HEK293T (cell line): Measurements from ENCODE around the gene ABCC10.

Experiments used
- CTCF ChIA-PET: fragments of 350-600 bp; formaldehyde crosslinking; extraction: SDS; loops from one replicate; lab custom pipeline; 2021; ENCODE audit warnings: antibody characterized with exemption, inconsistent platforms; lab: Yijun Ruan, JAX
- POLR2A ChIA-PET: fragments of 350-600 bp; formaldehyde crosslinking; extraction: SDS; loops from one replicate; lab custom pipeline; 2020; ENCODE audit warnings: antibody characterized with exemption, inconsistent platforms; lab: Yijun Ruan, JAX
- DNase-seq: peaks from one replicate; pipeline ENCODE4 v3.0.0; 2012; ENCODE audit warnings: mixed read lengths; ENCODE audit errors: extremely low spot score
- ARNT ChIP-seq: fragments of 450-650 bp; IDR thresholded peaks from 2 replicates; pipeline ENCODE4 v1.6.1; 2017; ENCODE audit warnings: mild to moderate bottlenecking
- BHLHE40 ChIP-seq: fragments of 450-650 bp; IDR thresholded peaks from 2 replicates; pipeline ENCODE4 v1.6.1; 2016; ENCODE audit warnings: mild to moderate bottlenecking, moderate library complexity, borderline replicate concordance
- CTBP1 ChIP-seq: fragments of 450-650 bp; IDR thresholded peaks from 2 replicates; pipeline ENCODE4 v1.6.1; 2016; ENCODE audit warnings: borderline replicate concordance
- ELF4 ChIP-seq: fragments of 450-650 bp; IDR thresholded peaks from 2 replicates; pipeline ENCODE4 v1.6.1; 2017; ENCODE audit warnings: antibody characterized with exemption
- FOXA1 ChIP-seq: fragments of 450-650 bp; IDR thresholded peaks from 2 replicates; pipeline ENCODE4 v1.6.1; 2016; ENCODE audit warnings: mild to moderate bottlenecking
- FOXK2 ChIP-seq: fragments of 450-650 bp; IDR thresholded peaks from 2 replicates; pipeline ENCODE4 v1.6.1; 2016; ENCODE audit warnings: mild to moderate bottlenecking
- FOXM1 ChIP-seq: fragments of 450-650 bp; IDR thresholded peaks from 2 replicates; pipeline ENCODE4 v1.6.1; 2017; ENCODE audit warnings: mild to moderate bottlenecking, borderline replicate concordance
- HDGF ChIP-seq: fragments of 450-650 bp; IDR thresholded peaks from 2 replicates; pipeline ENCODE4 v1.6.1; 2017; ENCODE audit warnings: antibody characterized with exemption, borderline replicate concordance
- L3MBTL2 ChIP-seq: fragments of 450-650 bp; conservative IDR thresholded peaks from 2 replicates; pipeline ENCODE4 v1.6.1; 2016; ENCODE audit warnings: mild to moderate bottlenecking
- LEF1 ChIP-seq: fragments of 450-650 bp; IDR thresholded peaks from 2 replicates; pipeline ENCODE4 v1.6.1; 2017; ENCODE audit warnings: mild to moderate bottlenecking, borderline replicate concordance
- NFRKB ChIP-seq: fragments of 450-650 bp; IDR thresholded peaks from 2 replicates; pipeline ENCODE4 v1.6.1; 2016; ENCODE audit warnings: mild to moderate bottlenecking, moderate library complexity
- SP1 ChIP-seq: fragments of 450-650 bp; IDR thresholded peaks from 2 replicates; pipeline ENCODE4 v1.6.1; 2017
- SUZ12 ChIP-seq: fragments of 450-650 bp; IDR thresholded peaks from 2 replicates; pipeline ENCODE4 v1.6.1; 2016; ENCODE audit warnings: mild to moderate bottlenecking
- TARDBP ChIP-seq: fragments of 450-650 bp; IDR thresholded peaks from 2 replicates; pipeline ENCODE4 v1.6.1; 2016
- ZNF384 ChIP-seq: fragments of 450-650 bp; IDR thresholded peaks from 2 replicates; pipeline ENCODE4 v1.6.1; 2016
- TF ChIP-seq, protein P1 (sequence below): fragments of 450-650 bp; IDR thresholded peaks from 2 replicates; pipeline ENCODE4 v1.6.1; 2016

ABCC10 gene

GRCh38 chr6:43436577-43437282, 9.4 kb downstream of the ABCC10 start:
- ChIA-PET POLR2A (interaction anchor here (1.2 to 3.3 kb wide), 2 partner anchors 9 to 71 kb away, joined by 3 to 18 read pairs; partner anchors contain the start of gene ABCC10), CTCF (interaction anchor here (0.6 to 1.5 kb wide), 2 partner anchors 70 to 322 kb away, joined by 3 read pairs; no protein-coding TSS in a partner anchor)

DNA sequence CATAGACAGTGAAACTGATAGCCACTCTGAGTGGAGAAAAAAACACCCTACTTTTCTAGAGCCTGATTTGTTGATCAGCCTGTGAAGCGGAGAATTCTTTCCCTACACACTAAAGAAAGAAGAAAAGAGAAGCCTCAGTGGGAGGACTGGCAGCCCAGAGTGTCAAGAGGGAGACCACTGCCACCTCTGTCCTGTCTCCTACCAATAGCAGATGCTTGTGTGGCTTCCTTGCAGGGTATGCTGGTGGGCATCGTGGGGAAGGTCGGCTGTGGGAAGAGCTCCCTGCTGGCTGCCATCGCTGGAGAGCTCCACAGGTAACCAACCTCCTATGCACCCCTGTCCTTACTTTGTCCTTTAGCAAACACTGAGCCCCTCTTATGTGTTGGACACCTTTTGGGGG, 10.4 kb downstream of the ABCC10 start:
- DNase-seq, result no peak
- CTCF ChIA-PET, result interaction anchor here (1.5 kb wide), 1 partner anchor 69 kb away, joined by 3 read pairs; no protein-coding TSS in a partner anchor
- TF ChIP-seq HDGF (no peak), CTBP1 (no peak), FOXK2 (no peak), TARDBP (no peak), L3MBTL2 (no peak), SUZ12 (no peak), FOXM1 (no peak), ZNF384 (no peak), FOXA1 (no peak), ARNT (no peak), NFRKB (no peak), BHLHE40 (no peak), SP1 (no peak), LEF1 (no peak), ELF4 (no peak)
- TF ChIP-seq, protein P1, sequence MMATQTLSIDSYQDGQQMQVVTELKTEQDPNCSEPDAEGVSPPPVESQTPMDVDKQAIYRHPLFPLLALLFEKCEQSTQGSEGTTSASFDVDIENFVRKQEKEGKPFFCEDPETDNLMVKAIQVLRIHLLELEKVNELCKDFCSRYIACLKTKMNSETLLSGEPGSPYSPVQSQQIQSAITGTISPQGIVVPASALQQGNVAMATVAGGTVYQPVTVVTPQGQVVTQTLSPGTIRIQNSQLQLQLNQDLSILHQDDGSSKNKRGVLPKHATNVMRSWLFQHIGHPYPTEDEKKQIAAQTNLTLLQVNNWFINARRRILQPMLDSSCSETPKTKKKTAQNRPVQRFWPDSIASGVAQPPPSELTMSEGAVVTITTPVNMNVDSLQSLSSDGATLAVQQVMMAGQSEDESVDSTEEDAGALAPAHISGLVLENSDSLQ, result no peak
- POLR2A ChIA-PET, result interaction anchor here (0.8 to 3.3 kb wide), 2 partner anchors 10 to 191 kb away, joined by 3 to 18 read pairs; partner anchors contain the start of gene ABCC10

More at GRCh38 chr6:43436577-43437282, 9.4 kb downstream of the ABCC10 start:
- TF ChIP-seq FOXK2 (no peak), BHLHE40 (no peak), LEF1 (no peak), FOXA1 (no peak), SP1 (no peak), ELF4 (no peak), NFRKB (no peak), TARDBP (no peak), HDGF (no peak), SUZ12 (no peak), ARNT (no peak), FOXM1 (no peak), CTBP1 (no peak)
- TF ChIP-seq, protein P1, result no peak
- DNase-seq, result no peak

GRCh38 chr6:43442935-43443334, 15.6 kb downstream of the ABCC10 start:
- DNase-seq, result no peak
- POLR2A ChIA-PET, result interaction anchor here (1.5 kb wide), 1 partner anchor 9 kb away, joined by 5 read pairs; no protein-coding TSS in a partner anchor
- CTCF ChIA-PET, result interaction anchor here (0.6 kb wide), 1 partner anchor 30 kb away, joined by 3 read pairs; no protein-coding TSS in a partner anchor
- no peak for TF ChIP-seq LEF1
- TF ChIP-seq L3MBTL2, result no peak
- TF ChIP-seq HDGF, result no peak

GRCh38 chr6:43444036-43444435, 16.7 kb downstream of the ABCC10 start:
- POLR2A ChIA-PET, result interaction anchor here (1.0 to 1.3 kb wide), 2 partner anchors 8 to 17 kb away, joined by 3 to 4 read pairs; partner anchors contain the start of gene ABCC10

DNA sequence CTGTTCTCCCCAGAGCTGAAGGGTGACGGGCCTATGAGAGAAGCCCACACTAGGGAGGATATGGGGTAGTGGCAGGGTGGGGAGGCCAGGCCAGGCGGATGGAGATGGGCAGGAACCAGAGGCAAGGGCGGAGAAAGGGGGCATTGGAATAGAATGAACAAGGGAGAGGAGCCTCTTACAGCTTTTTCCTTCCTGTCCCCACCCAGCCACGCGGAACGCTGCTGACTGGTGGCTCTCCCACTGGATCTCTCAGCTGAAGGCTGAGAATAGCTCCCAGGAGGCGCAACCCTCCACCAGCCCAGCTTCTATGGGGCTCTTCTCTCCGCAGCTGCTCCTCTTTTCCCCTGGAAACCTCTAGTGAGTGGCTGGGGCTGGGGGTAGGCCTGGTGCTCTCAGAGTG, 17.2 kb downstream of the ABCC10 start:
- ChIA-PET CTCF (no interaction called here), POLR2A (interaction anchor here (1.0 to 1.3 kb wide), 2 partner anchors 9 to 17 kb away, joined by 3 to 4 read pairs; partner anchors contain the start of gene ABCC10)
- no peak for TF ChIP-seq SP1
- no peak for TF ChIP-seq ARNT
- TF ChIP-seq BHLHE40, result no peak
- no peak for TF ChIP-seq NFRKB
- TF ChIP-seq LEF1, result no peak
- TF ChIP-seq SUZ12, result no peak
- no peak for TF ChIP-seq FOXA1
- no peak for TF ChIP-seq FOXM1
- no peak for DNase-seq

More at GRCh38 chr6:43444036-43444435, 16.7 kb downstream of the ABCC10 start:
- no peak for TF ChIP-seq BHLHE40
- CTCF ChIA-PET, result no interaction called here
- no peak for DNase-seq

DNA sequence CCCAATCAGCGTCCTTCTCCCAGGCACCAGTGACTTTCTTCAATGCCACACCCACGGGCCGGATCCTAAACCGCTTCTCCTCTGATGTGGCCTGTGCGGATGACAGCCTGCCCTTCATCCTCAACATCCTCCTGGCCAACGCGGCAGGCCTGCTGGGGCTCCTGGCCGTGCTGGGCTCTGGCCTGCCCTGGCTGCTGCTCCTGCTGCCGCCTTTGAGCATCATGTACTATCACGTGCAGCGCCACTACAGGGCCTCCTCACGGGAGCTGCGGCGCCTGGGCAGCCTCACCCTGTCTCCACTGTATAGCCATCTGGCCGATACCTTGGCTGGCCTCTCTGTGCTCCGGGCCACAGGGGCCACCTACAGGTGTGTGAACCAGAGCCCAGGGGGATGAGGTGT, 18.2 kb downstream of the ABCC10 start:
- no peak for DNase-seq
- POLR2A ChIA-PET, result no interaction called here
- CTCF ChIA-PET, result no interaction called here
- TF ChIP-seq NFRKB (no peak), CTBP1 (no peak), FOXM1 (no peak)
- TF ChIP-seq, protein P1, result no peak
